Stimulated activated CD4-positive, alpha-beta T cell treated with anti-CD3 and anti-CD28 coated beads, Interleukin-4, amount 100 ng/mL, for 24 hours (primary cell): ENCODE measurements around the gene TAAR2.
A peak's percentile ranks its signal among the peaks of the same experiment; 100 is the strongest.
"Not testable (repeated sequence)": the region's sequence is repeated elsewhere in the genome, so short reads cannot be mapped to it uniquely, and the experiment has no call there.

Experiments used
- DNase-seq: peaks from one replicate; pipeline ENCODE4 v3.0.0-alpha.2; 2020

TAAR2 gene, protein sequence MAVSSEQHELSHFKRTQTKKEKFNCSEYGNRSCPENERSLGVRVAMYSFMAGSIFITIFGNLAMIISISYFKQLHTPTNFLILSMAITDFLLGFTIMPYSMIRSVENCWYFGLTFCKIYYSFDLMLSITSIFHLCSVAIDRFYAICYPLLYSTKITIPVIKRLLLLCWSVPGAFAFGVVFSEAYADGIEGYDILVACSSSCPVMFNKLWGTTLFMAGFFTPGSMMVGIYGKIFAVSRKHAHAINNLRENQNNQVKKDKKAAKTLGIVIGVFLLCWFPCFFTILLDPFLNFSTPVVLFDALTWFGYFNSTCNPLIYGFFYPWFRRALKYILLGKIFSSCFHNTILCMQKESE

DNA sequence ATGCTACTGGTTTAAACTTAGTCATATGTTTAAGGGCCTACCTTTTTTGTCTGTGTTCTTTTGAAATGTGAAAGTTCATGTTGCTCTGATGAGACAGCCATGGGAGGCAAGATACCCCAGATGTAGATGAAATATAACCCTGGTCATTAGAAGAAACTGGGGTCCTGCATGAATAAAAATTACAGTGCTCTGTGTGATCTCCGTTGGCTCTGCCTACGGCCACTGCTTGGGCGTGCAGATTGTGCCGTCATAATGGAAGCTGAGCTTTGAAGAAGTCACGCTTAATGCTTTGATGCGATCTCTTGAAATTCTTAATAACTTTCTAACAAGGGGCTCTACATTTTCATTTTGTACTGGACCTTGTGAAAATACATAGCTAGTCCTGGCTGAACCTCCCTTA is at the start of gene TAAR2:
TAAR2 (minus strand) TSS at position 101 of the 400 bp plus-strand sequence; CDS start at position 101, 0 bp downstream.
- DNase-seq, result no peak

DNA sequence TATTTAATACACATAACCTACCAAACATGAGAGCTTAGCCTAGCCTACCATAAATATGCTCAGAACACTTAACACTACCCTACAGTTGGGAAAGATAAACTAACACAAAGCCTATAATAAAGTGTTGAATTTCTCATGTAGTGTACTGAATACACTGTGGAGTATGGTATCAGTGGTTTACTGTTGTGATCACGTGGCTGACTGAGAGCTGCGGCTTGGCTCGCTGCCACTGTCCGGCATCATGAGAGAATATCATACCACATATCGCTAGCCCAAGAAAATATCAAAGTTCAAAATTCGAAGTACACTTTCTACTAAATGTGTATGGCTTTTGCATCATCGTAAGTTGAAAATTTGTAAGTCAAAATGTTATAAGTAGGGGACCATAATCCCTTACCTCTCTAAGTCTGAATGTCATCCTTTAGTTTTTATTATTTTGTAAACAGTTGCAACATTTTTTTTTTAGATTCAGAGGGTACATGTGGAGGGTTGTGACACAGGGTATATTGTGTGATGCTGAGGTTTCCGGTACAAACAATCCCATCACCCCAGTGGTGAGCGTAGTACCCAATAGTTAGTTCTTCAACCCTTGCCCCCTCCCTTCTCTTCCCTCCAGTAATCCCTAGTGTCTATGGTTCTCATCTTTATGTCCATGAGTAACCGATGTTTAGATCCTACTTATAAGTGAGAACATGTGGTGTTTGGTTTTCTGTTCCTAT is 49.5 kb upstream of the TAAR2 start:
- DNase-seq, result no peak

DNA sequence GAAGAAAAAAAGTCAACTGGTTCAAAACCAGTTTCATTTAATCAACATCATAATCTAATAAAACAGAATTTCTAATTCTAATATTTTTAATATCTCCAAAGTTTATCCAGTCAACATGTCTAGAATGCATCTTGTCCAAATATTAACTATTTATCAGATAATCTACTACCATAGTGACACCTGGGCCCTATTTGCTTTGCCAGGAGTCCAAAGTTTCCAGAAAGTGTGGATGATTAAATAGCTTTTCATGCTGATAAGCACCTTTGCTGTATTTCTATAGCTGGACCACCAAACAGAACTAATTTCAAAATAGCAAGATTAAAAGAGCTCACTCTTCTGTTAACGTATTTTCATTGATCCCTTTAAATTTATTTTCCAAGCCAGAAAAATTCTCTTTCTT is 47.2 kb upstream of the TAAR2 start:
- DNase-seq, result no peak

DNA sequence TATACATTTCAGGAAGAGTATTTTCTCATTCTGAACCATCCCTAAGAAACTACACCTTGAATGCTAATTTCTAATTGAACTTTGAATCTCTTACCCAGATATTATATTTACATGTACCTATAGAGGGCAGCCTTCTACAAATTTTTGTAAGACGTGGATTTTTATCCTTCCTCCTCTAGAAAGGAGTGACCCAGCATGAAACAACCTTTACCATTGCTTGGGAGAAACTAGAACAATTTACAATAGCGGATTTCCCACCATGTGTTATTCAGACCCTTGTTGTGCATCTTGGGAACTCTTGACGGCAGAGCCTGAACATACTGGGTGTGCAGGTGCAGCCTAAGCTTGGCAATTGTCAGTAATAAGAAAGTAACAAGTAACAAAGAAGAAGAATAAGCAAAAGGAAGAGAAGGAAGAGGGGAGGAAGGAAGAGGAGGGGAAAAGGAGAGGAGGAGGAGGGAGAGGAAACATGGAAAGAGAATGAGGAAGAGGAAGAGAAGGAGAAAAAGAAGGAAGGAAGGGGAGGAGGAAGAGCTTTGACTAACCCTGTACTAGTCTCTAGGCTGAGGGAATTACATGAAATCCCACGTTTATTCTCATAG is 45.7 kb upstream of the TAAR2 start:
- no peak for DNase-seq

DNA sequence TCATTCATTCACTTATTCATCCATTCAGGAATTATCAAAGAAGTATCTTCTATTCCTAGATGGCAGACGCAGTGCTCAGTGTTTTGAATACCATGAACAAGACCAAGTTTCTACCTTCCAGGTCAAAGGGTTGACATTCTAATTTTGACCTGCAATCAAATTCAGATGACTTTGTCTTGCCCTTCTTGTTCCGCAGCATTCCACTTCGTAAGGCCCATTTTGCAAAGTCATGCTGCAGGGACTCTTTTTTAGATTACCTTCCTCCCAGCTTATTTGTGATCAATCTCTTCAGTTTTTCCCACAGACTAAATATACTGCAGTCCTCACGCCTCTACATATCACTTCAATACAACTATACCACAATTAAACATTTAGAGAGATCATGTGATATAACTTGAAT is 42.0 kb upstream of the TAAR2 start:
- DNase-seq, result no peak

DNA sequence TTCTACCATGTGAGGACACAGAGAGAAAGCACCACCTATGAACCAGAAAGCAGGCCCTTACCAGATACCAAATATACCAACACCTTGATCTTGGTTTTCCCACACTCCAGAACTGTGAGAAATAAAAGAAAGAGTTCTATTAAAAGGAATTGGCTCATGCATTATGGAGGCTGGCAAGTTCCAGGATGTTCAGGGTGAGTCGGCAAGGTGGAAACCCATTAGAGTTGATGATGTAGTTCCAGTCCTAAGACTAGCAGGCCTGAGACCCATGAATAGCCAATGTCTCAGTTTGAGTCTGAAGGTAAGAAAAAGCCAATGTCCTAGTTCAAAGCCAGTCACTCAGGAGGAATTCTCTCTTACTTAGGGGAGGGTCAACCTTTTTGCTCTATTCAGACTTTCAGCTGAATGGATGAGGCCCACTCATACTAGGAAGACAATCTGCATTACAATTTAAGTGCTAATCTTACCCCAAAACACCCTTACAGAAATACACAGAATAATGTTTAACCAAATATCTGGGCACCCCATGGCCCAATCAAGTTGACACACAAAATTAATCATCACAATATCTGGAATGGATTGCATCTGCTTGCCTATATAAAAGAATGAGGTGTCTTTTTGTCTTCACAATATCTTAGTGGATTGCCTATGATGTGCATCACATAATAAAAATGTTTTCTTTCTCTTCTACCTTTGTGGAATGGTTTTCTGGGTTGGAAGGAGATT is 40.4 kb upstream of the TAAR2 start:
- DNase-seq, result no peak

DNA sequence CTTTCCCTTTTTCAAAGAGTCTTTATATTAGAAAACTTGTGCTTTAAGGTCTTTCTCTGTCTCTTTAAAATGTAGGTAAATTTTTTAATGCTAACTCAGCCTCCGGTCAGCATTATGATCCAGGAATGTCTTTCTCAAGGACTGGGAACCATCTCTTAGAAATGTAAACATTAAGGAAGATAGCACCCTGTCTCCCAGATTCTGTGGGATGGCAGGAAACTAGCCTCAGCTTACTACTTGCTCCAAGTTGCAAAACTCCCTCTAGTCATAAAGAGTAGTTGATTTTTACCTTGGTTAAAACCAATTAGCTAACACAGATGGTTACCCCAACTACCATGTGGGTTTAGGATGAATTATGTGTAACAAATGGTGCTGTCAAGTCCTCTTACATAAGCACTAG is 39.6 kb upstream of the TAAR2 start:
- no peak for DNase-seq

DNA sequence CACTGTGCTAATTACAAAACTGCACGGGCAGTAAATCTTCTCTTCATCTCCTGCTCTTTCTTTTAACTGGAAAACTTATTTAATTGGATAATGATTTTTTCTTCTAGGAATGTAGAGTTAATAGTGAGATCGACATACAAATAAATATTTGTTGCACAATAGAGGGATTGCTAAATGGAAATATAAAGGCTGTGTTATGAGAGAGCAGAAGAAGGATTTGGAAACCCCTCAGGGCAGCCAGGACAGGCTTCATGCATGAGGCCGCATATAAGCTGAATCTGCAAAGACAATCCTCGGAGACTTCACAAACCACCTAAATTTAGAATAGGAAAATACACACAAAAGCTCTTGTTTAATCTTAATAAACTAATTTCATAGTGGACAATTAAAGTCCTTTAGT is 37.8 kb upstream of the TAAR2 start:
- DNase-seq, result no peak

DNA sequence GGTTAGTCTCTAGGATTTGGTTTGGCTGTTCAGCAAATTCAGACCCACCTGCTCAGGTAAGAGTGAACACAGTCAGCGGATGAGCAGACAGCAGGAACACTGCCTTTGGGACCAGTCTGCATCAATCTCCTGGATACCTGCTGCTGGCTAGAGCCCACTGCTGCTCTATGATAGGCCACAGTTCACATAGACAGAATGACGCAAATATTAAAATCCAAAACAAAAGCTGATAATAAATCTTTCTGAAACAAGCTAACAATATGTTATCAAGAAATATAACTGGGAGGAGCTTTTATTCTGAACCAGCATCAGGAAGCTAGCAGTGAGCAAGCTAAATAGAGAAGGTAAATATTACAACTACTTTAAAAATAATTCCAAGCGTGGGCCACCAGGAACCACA is 35.0 kb upstream of the TAAR2 start, which contains the start of gene TAAR1:
TAAR1 (minus strand) TSS at position 101 of the 400 bp plus-strand sequence. CDS start 13,179 bp downstream, outside the sequence.
- DNase-seq, result no peak

DNA sequence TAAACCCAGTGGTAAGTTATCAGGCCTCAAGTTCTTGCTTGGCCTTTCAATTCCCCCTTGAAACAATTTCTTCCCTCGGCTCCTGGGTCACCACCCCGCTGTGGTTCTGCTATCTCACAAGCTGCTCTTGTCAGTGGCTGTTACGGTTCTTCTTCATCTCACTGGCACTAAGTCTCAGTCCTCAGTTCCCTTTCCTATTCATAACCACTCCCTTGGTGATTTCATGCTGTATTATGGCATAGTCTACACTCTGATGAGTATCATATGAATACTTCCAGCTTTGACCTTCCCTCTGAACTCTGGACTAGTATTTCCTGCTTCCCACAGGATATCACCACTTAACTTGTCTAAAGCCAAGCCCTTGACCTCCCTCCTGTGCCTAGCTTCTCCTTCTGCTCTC is 27.0 kb upstream of the TAAR2 start:
- DNase-seq, result no peak

DNA sequence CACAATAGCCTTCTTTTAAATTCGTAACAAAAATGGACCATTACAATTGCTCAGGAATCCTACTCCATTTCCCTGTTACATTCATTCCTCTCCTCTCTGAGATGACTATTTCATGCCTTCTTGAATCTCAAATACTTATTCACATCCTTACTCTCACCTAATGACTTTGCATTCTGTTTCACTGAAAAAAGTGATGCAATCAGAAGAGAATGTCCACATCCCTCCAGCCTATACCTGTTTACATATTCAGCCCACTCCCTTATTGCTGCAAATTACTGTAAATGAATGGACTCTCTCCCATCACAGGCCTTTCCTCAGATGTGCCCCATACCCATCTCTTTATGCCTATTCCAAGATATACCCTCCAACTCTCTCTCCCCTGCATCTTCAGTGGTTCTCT is 26.4 kb upstream of the TAAR2 start:
- DNase-seq, result no peak

DNA sequence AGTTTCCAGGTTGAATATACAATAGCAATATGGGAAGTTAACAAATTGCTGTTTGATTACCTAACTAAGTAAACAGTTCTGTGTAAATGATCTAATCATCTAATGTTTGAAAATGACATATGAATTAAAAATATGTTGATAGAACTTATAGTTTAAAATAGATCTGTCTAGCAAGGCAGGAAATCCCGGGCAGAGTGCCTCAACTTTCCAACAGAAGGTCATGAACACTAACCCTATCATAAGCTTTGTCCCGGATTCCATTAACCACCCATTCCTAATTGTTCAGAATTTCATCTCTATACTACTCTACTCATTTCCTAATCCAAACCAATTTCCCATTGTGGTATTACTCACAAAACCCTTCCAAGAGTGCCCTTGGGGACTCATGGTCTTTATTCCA is 24.8 kb upstream of the TAAR2 start:
- DNase-seq, result no peak

DNA sequence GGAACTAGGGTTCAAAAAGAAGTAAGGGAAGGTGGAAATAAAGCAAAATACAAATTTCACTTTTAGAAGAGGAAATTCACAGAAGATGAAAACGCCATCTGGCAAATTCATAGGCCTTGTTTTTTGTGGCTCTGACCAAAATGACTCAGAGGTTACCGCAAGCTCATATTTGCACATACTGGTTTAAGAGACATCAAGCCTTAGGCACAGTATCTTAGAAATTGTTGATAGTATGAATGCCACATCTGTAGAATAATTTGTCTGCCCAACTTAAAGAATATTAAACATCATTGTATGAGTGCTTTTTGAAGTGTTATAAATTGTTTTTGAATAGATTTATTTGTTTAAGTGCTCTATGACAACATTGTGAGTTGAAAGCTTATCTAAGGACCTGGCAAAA is 24.3 kb upstream of the TAAR2 start:
- peak; percentile 5 for DNase-seq

DNA sequence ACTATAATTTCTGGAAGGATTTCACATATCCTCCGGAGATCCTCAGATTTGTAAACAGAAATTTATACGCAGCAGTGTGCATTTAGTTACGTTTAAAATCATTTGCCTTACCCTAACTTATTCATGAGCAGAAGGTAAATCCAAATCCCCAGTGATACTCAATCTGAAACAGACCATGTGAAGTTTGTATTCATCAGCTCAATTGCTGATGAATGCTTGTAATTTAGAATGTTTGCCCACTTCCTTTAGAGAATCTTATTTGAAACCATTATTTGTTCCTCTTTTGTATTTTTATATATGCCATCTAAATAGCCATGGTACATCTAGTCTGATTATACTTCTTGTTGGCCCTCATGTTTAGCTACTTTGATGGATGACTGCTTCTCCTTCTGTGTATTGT is 19.5 kb upstream of the TAAR2 start:
- DNase-seq, result no peak

DNA sequence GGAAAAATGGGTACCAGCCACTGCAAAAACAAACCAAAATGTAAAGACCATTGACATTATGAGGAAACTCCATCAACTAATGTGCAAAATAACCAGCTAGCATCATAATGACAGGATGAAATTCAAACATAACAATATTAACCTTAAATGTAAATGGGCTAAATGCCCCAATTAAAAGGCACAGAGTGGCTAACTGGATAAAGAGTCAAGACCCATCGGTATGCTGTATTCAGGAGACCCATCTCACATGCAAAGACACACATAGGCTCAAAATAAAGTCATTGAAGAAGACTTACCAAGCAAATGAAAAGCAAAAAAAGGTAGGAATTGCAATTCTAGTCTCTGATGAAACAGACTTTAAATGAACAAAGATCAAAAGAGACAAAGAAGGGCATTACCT is 13.1 kb upstream of the TAAR2 start:
- DNase-seq, result not testable (repeated sequence)

DNA sequence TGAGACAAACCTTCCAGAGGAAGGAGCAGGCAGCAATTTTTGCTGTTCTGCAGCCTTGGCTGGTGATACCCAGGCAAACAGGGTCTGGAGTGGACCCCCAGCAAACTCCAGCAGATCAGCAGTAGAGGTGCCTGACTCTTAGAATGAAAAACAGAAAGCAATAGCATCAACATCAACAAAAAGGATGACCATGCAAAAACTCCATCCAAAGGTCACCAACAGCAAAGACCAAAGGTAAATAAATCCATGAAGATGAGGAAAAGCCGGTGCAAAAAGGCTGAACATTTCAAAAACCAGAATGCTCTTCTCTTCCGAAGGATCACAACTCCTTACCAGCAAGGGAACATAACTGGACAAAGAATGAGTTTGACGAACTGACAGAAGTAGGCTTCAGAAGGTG is 11.8 kb upstream of the TAAR2 start:
- DNase-seq, result not testable (repeated sequence)

DNA sequence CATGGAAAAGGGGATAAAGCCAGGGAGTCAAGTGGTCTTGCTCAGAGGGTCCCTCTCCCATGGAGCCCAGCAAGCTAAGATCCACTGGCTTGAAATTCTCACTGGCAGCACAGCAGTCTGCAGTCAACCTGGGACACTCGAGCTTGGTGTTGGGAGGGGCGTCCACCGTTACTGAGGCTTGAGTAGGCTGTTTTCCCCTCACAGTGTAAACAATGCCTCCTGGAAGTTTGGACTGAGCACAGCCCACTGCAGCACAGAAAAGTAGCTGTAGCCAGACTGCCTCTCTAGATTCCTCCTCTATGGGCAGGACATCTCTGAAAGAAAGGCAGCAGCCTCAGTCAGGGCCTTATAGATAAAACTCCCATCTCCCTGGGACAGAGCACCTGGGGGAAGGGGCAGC is 11.2 kb upstream of the TAAR2 start:
- not testable (repeated sequence) for DNase-seq

DNA sequence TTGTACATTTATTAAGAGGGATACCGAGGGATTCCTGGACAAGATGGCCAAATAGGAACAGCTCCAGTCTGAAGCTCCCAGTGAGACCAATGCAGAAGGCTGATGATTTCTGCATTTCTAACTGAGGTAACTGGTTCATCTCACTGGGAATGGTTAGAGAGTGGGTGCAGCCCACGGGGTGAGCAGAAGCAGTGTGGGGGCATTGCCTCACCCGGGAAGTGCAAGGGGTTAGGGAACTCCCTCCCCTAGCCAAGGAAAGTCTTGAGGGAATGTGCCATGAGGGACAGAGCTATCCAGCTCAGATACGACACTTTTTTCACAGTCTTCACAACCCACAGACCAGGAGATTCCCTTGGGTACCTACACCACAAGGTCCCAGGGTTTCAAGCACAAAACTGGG is 10.7 kb upstream of the TAAR2 start:
- DNase-seq, result no peak

DNA sequence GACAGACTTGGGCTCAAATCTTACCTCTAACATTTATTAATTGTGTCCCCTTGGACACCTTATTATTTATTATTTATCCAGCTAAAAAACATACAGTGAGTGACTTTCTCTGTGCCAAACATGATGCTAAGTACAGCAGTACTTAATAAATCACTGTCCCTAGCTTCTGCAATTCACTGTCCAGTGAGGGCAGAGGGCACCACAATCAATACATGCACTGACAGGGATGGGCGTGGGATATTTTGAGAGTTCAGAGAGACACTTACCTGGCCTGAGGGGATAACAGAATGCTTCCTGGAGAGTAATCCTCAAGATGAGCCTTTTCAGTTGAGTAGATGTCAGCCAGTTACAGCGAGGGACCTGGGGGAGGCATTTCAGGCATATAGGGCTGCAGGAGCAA is 9.3 kb upstream of the TAAR2 start:
- DNase-seq, result no peak

DNA sequence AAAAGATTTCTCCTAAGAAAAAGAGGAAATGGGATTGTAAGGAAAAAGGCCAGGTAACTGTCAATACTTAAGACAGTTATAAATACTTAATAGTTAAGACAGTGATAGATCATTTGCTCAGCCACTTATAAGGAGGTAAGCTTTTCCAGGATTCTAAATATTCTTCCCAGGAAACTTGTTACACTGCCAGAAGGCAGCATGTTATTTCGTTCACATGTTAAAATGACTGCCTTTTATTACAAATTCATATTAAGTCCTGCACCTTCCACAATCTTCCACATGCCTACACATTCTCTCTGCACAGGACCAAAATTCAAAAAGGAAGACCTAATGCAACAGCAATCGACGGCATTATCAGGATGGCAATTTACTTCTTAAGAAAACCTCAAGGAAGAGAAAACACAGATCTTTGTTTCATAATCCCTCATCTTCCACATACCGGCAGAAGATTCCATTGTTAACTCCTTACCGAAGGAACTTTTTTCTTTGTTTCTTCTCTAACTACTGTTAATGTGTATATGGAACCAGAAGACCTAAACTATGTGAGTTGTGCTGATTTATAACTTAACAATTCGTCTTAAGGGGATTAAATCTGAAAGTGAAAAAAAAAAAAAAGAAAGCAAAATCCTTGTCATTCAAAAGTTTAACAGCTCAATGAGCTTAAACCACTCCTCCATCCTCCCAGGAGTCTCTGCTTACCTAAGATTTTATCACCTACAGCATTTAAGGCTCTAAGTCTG is 799 bp downstream of the TAAR2 start:
- DNase-seq, result no peak

DNA sequence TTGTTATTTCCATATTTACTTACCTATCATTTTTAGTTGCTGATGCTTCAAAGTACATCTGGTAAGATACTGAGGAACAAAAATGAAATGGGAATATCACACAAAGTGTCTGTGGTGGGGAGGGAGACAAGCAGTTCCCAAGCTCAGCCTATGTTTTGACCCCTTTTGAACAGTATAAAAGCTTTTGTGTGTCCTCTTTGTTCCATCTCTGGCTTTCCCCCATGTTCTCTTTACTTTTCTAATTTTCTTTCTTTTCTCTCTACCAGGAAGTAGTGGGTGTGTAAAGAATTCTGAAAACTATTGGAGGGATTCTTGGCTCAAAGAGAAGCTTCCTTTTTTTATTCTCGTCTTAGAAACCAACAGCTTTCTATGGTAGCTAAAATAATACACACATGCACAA is 7.4 kb downstream of the TAAR2 start:
- no peak for DNase-seq

DNA sequence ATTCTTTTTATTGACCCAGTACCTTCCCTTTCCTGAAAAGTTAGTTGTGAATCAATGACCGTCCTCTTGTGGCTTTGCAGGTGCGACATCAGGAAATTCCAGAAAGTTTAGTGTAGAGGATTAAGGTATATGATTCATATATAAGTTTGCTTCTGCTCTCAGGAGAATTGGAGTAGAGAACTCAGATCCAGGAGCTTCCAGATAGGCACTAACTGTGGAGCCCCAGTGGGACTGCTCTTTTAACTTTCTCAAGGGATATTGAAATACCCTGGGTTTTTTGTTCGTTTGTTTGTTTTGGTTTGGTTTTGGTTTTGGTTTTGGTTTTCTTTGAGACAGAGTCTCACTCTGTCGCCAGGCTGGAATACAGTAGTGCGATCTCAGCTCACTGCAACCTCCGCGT is 9.5 kb downstream of the TAAR2 start:
- DNase-seq, result no peak
